Measurements from ENCODE around the gene PTPRG.

Gene PTPRG

GRCh38 chr3:62178739-62179600 is 617.6 kb downstream of the PTPRG start:
- TF ChIP-seq TAF1 (IDR thresholded peaks at IDR 0.05; ENCODE audit: low read depth) (no peak), EGR1 (IDR thresholded peaks at IDR 0.05) (no peak), TEAD4 (IDR thresholded peaks at IDR 0.05) (no peak), EP300 (IDR thresholded peaks at IDR 0.05; ENCODE audit: borderline replicate concordance) (no peak), RAD21 (IDR thresholded peaks at IDR 0.05; ENCODE audit: low read depth) (no peak), NFIC (IDR thresholded peaks at IDR 0.05) (no peak), USF1 (IDR thresholded peaks at IDR 0.05) (no peak), TCF12 (IDR thresholded peaks at IDR 0.05; ENCODE audit: low read depth) (no peak), ZBTB7A (IDR thresholded peaks at IDR 0.05; ENCODE audit: low read depth) (no peak), YY1 (IDR thresholded peaks at IDR 0.05; ENCODE audit: low read depth) (no peak), MAX (IDR thresholded peaks at IDR 0.05) (no peak), REST (IDR thresholded peaks at IDR 0.05; ENCODE audit: low read depth) (no peak), FOXM1 (IDR thresholded peaks at IDR 0.05; ENCODE audit: borderline replicate concordance, low read depth) (no peak), CREB1 (IDR thresholded peaks at IDR 0.05; ENCODE audit: low read depth) (no peak)

GRCh38 chr3:62180514-62180913 is 619.1 kb downstream of the PTPRG start:
- TF ChIP-seq RAD21 (IDR thresholded peaks at IDR 0.05; ENCODE audit: low read depth) (no peak), TCF12 (IDR thresholded peaks at IDR 0.05; ENCODE audit: low read depth) (no peak), EGR1 (IDR thresholded peaks at IDR 0.05) (no peak), YY1 (IDR thresholded peaks at IDR 0.05; ENCODE audit: low read depth) (no peak), NFIC (IDR thresholded peaks at IDR 0.05) (no peak), CREB1 (IDR thresholded peaks at IDR 0.05; ENCODE audit: low read depth) (no peak), TAF1 (IDR thresholded peaks at IDR 0.05; ENCODE audit: low read depth) (no peak), FOXM1 (IDR thresholded peaks at IDR 0.05; ENCODE audit: borderline replicate concordance, low read depth) (no peak), EP300 (IDR thresholded peaks at IDR 0.05; ENCODE audit: borderline replicate concordance) (no peak), USF1 (IDR thresholded peaks at IDR 0.05) (no peak)

GRCh38 chr3:62183087-62183486 is 621.7 kb downstream of the PTPRG start:
- TF ChIP-seq MAX (IDR thresholded peaks at IDR 0.05) = no peak
- TF ChIP-seq TCF12 (IDR thresholded peaks at IDR 0.05; ENCODE audit: low read depth) = no peak
- no peak for TF ChIP-seq CREB1 (IDR thresholded peaks at IDR 0.05; ENCODE audit: low read depth)
- no peak for TF ChIP-seq EP300 (IDR thresholded peaks at IDR 0.05; ENCODE audit: borderline replicate concordance)
- no peak for TF ChIP-seq TEAD4 (IDR thresholded peaks at IDR 0.05)
- no peak for TF ChIP-seq TAF1 (IDR thresholded peaks at IDR 0.05; ENCODE audit: low read depth)
- no peak for TF ChIP-seq RAD21 (IDR thresholded peaks at IDR 0.05; ENCODE audit: low read depth)
- TF ChIP-seq ZBTB7A (IDR thresholded peaks at IDR 0.05; ENCODE audit: low read depth) = no peak
- no peak for TF ChIP-seq USF1 (IDR thresholded peaks at IDR 0.05)
- no peak for TF ChIP-seq CEBPB (IDR thresholded peaks at IDR 0.05)
- TF ChIP-seq FOXM1 (IDR thresholded peaks at IDR 0.05; ENCODE audit: borderline replicate concordance, low read depth) = no peak
- TF ChIP-seq YY1 (IDR thresholded peaks at IDR 0.05; ENCODE audit: low read depth) = no peak
- no peak for TF ChIP-seq EGR1 (IDR thresholded peaks at IDR 0.05)
- TF ChIP-seq REST (IDR thresholded peaks at IDR 0.05; ENCODE audit: low read depth) = no peak
- TF ChIP-seq NFIC (IDR thresholded peaks at IDR 0.05) = no peak

- TF ChIP-seq TCF12 (IDR thresholded peaks at IDR 0.05; ENCODE audit: low read depth) = no peak
- no peak for TF ChIP-seq FOXM1 (IDR thresholded peaks at IDR 0.05; ENCODE audit: borderline replicate concordance, low read depth)
- no peak for TF ChIP-seq RAD21 (IDR thresholded peaks at IDR 0.05; ENCODE audit: low read depth)
- TF ChIP-seq EP300 (IDR thresholded peaks at IDR 0.05; ENCODE audit: borderline replicate concordance) = no peak
- TF ChIP-seq REST (IDR thresholded peaks at IDR 0.05; ENCODE audit: low read depth) = no peak
- no peak for TF ChIP-seq USF1 (IDR thresholded peaks at IDR 0.05)
- no peak for TF ChIP-seq CEBPB (IDR thresholded peaks at IDR 0.05)
- no peak for TF ChIP-seq YY1 (IDR thresholded peaks at IDR 0.05; ENCODE audit: low read depth)
Observed at GRCh38 chr3:62183969-62184368, 622.6 kb downstream of the PTPRG start.
